ENCODE measurements around the gene AMN1.

DNA sequence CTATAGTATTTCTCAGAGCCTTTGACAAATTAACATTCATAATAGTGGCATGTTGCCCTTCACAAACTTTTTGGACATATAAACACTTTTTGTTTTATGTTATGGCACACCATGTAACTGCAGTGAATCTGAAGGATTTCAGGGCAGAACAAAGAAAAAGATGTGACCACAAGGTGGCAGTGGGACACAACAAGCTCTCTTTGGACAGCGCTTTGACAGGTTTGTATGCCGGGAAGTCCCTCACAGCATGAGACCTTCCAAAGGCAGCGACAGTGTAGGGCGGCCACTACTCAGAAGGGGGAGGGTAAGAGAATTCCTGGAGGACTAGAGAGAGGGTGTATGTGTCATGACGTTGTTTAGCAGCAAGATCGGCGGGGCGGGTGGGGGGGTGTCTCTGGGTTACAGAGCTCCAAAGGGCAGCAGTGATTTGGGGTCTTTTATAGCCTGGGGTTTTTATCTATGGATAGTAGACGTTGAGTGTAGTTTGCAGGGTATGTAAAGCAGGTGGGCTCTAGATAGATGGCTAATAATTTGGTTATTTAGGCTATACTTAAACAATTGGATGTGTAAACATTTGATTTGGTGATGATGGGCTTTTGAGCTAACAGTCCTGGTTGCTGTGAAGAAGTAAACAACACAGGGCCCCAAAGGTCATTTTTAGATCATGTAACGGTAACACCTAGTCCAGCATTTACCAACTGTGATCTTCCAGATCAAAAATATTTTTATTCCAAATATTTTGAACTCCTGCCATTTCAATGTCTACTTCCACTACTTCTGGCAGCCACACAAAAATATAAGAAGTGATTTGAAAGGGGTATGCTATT lies 46.5 kb downstream of the AMN1 start:
- TF ChIP-seq, protein P1, sequence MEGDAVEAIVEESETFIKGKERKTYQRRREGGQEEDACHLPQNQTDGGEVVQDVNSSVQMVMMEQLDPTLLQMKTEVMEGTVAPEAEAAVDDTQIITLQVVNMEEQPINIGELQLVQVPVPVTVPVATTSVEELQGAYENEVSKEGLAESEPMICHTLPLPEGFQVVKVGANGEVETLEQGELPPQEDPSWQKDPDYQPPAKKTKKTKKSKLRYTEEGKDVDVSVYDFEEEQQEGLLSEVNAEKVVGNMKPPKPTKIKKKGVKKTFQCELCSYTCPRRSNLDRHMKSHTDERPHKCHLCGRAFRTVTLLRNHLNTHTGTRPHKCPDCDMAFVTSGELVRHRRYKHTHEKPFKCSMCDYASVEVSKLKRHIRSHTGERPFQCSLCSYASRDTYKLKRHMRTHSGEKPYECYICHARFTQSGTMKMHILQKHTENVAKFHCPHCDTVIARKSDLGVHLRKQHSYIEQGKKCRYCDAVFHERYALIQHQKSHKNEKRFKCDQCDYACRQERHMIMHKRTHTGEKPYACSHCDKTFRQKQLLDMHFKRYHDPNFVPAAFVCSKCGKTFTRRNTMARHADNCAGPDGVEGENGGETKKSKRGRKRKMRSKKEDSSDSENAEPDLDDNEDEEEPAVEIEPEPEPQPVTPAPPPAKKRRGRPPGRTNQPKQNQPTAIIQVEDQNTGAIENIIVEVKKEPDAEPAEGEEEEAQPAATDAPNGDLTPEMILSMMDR (IDR thresholded peaks at IDR 0.05; ENCODE audit: low read length), result peak; percentile 82
- no peak for TF ChIP-seq EZH2 (optimal IDR thresholded peaks at IDR 0.05; ENCODE audit: low read depth, low read length)
